CD4-positive, alpha-beta T cell (primary cell): ENCODE measurements around the gene KRTAP10-7. TPM values are rescaled to one million over a fixed set of nuclear protein-coding genes. Genes with fewer than 3 reads are reported as not detected.
"Not testable (repeated sequence)": the region's sequence is repeated elsewhere in the genome, so short reads cannot be mapped to it uniquely, and the experiment has no call there.

ENCODE experiments used
- ATAC-seq: fragments of 200-7000 bp; cut with Tn5 transposase; one replicate; pipeline ENCODE4 v1.10.0; 2022; ENCODE audit warnings: mild to moderate bottlenecking; ENCODE audit not compliant: poor library complexity
- CTCF ChIA-PET: fragments of 350-600 bp; sonication (Branson Sonifier 250); formaldehyde crosslinking; loops from one replicate; lab custom pipeline; 2021; ENCODE audit warnings: antibody characterized with exemption, inconsistent platforms; lab: Charles Lee
- POLR2A ChIA-PET: fragments of 350-600 bp; sonication (Branson Sonifier 250); formaldehyde crosslinking; loops from one replicate; lab custom pipeline; 2021; ENCODE audit warnings: antibody characterized with exemption, inconsistent platforms; lab: Charles Lee
- DNase-seq, 14 experiments: peaks; one replicate each; pipeline ENCODE4 v3.0.0-alpha.2; 2013 to 2020; ENCODE audit warnings: mixed read lengths in 2 of 14
- H3K27ac ChIP-seq, 2 donors: one replicate each; pipeline versions ENCODE4 v1.5.1 to v1.7.0; 2013; ENCODE audit warnings: low read length in 2 of 2, low read depth in 1 of 2, mild to moderate bottlenecking in 1 of 2
- H3K27me3 ChIP-seq, 2 experiments: 1 replicate in 1 of 2; 2 replicates in 1 of 2; pipeline versions ENCODE4 v1.6.1 to v1.7.0; 2013; ENCODE audit warnings: low read length in 2 of 2, control low read depth in 1 of 2, mild to moderate bottlenecking in 1 of 2, moderate library complexity in 1 of 2; ENCODE audit not compliant: insufficient read depth in 2 of 2, control insufficient read depth in 1 of 2
- H3K36me3 ChIP-seq: one replicate; pipeline ENCODE4 v1.6.1; 2013; ENCODE audit warnings: low read length, control low read depth; ENCODE audit not compliant: insufficient read depth
- H3K4me1 ChIP-seq: one replicate; pipeline ENCODE4 v1.6.1; 2013; ENCODE audit warnings: low read length, control low read depth; ENCODE audit not compliant: insufficient read depth
- H3K4me3 ChIP-seq: one replicate; pipeline ENCODE4 v1.5.1; 2013; ENCODE audit warnings: mild to moderate bottlenecking, low read length, moderate library complexity
- H3K9me3 ChIP-seq, 2 experiments: 1 replicate in 1 of 2; 2 replicates in 1 of 2; pipeline versions ENCODE4 v1.6.1 to v1.7.0; 2013; ENCODE audit warnings: low read length in 2 of 2, mild to moderate bottlenecking in 2 of 2, control low read depth in 1 of 2, moderate library complexity in 1 of 2; ENCODE audit not compliant: control insufficient read depth in 1 of 2, insufficient read depth in 1 of 2
- H3K27ac Mint-ChIP-seq: one replicate; pipeline ENCODE4 v1.8.0; 2020; ENCODE audit warnings: mixed read lengths
- H3K27me3 Mint-ChIP-seq: one replicate; pipeline ENCODE4 v1.8.0; 2021; ENCODE audit warnings: mixed read lengths
- H3K36me3 Mint-ChIP-seq: one replicate; pipeline ENCODE4 v1.8.0; 2021; ENCODE audit warnings: low read depth, mixed read lengths
- H3K4me1 Mint-ChIP-seq: one replicate; pipeline ENCODE4 v1.8.0; 2021; ENCODE audit warnings: low read depth, mixed read lengths
- H3K4me3 Mint-ChIP-seq: one replicate; pipeline ENCODE4 v1.8.0; 2020; ENCODE audit warnings: mild to moderate bottlenecking, mixed read lengths
- H3K9me3 Mint-ChIP-seq: one replicate; pipeline ENCODE4 v1.8.0; 2020; ENCODE audit warnings: mixed read lengths
- CTCF ChIP-seq: fragments of 200-600 bp; IDR thresholded peaks from one replicate; pipeline ENCODE4 v1.8.0; 2022; ENCODE audit warnings: antibody characterized with exemption, mild to moderate bottlenecking
- intact Hi-C, 2 experiments: fragments of 100-400 bp; cut with DNase I in 1 of 2; cut with micrococcal nuclease in 1 of 2; formaldehyde crosslinking; loops; one replicate each; pipeline versions ENCODE4 v1.15.1 to v1.9.0; 2023 to 2025; cut with DNase I, micrococcal nuclease
- total RNA-seq, 174 experiments: library from RNA in 2 of 174; stranded (reverse) in 2 of 174; gene quantifications; one replicate each; pipeline ENCODE4 v1.2.3 and lab custom pipeline; 2021 to 2026

The KRTAP10-7 gene
- total RNA-seq, 2 experiments from 2014 or later = not detected

- H3K4me1 Mint-ChIP-seq = no peaks in the 10 kb centered on the region
- no peaks in the 10 kb centered on the region for H3K4me1 ChIP-seq
- H3K27ac ChIP-seq = no peak overlapping the region
- no peak overlapping the region for H3K4me3 Mint-ChIP-seq
- CTCF ChIA-PET = no interaction called here
- no peaks in the 10 kb centered on the region for H3K27me3 ChIP-seq
- no peaks in the 10 kb centered on the region for H3K36me3 ChIP-seq
- no peak overlapping the region for H3K4me3 ChIP-seq
- POLR2A ChIA-PET = interaction anchor here (1.2 kb wide), 1 partner anchor 13 kb away, joined by 4 read pairs; the partner anchor contains the start of gene KRTAP12-3
- peaks cover 18 to 21% of the 10 kb centered on the region in 2 experiments for H3K9me3 ChIP-seq
- H3K36me3 Mint-ChIP-seq = peaks cover 5% of the 10 kb centered on the region
- no peak overlapping the region for H3K27ac Mint-ChIP-seq
- ATAC-seq (no peak), DNase-seq (no peak)
- TF ChIP-seq CTCF = no peak
- H3K27me3 Mint-ChIP-seq = no peaks in the 10 kb centered on the region
- peaks cover 10% of the 10 kb centered on the region for H3K9me3 Mint-ChIP-seq
- intact Hi-C loops = no loop called here
These were observed 44.5 kb downstream of the KRTAP10-7 start for GRCh38 chr21:44644878-44645277.

DNA sequence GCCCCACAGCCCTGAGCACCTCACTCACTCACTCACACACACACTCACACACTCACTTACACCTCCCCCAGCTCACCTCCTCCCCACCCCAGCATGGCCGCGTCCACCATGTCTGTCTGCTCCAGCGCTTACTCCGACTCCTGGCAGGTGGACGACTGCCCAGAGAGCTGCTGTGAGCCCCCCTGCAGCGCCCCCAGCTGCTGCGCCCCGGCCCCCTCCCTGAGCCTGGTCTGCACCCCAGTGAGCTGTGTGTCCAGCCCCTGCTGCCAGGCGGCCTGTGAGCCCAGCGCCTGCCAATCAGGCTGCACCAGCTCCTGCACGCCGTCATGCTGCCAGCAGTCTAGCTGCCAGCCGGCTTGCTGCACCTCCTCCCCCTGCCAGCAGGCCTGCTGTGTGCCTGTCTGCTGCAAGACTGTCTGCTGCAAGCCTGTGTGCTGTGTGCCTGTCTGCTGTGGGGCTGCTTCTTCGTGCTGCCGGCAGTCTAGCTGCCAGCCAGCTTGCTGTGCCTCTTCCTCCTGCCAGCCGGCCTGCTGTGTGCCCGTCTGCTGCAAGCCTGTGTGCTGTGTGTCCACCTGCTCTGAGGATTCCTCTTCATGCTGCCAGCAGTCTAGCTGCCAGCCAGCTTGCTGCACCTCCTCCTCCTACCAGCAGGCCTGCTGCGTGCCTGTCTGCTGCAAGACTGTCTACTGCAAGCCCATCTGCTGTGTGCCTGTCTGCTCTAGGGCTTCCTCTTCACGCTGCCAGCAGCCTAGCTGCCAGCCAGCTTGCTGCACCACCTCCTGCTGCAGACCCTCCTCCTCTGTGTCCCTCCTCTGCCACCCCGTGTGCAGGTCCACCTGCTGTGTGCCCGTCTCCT, 46.2 kb downstream of the KRTAP10-7 start, which contains the start of gene KRTAP10-11:
TSS of gene KRTAP10-11 (plus strand) at position 49 of the 856 bp plus-strand sequence. CDS start at position 94, 45 bp downstream.
- POLR2A ChIA-PET = interaction anchor here (1.2 kb wide), 1 partner anchor 11 kb away, joined by 6 read pairs; the partner anchor contains the start of gene KRTAP12-3
- H3K9me3 Mint-ChIP-seq = peaks cover 10% of the 10 kb centered on the region
- H3K36me3 Mint-ChIP-seq, H3K27me3 Mint-ChIP-seq, CTCF ChIA-PET, H3K36me3 ChIP-seq, intact Hi-C loops, H3K4me1 Mint-ChIP-seq, H3K4me1 ChIP-seq, H3K27me3 ChIP-seq, ATAC-seq, H3K27ac ChIP-seq, H3K27ac Mint-ChIP-seq, H3K4me3 ChIP-seq, H3K4me3 Mint-ChIP-seq: not testable (repeated sequence)
- H3K9me3 ChIP-seq = peaks cover 13 to 16% of the 10 kb centered on the region in 2 experiments
- peak in 1 of 14 experiments; percentile 11 for DNase-seq

- Histone ChIP-seq H3K9me3 (peaks cover 13 to 14% of the 10 kb centered on the region in 2 experiments), H3K4me1 (no peaks in the 10 kb centered on the region), H3K27ac (no peak overlapping the region), H3K36me3 (no peaks in the 10 kb centered on the region), H3K4me3 (no peak overlapping the region), H3K27me3 (no peaks in the 10 kb centered on the region)
- POLR2A ChIA-PET = interaction anchor here (1.2 kb wide), 1 partner anchor 10 kb away, joined by 6 read pairs; the partner anchor contains the start of gene KRTAP12-3
- no peak for ATAC-seq
- no peak for TF ChIP-seq CTCF
- intact Hi-C loops = no loop called here
- peak in 1 of 14 experiments; percentile 3 for DNase-seq
- Mint-ChIP-seq H3K27ac (no peak overlapping the region), H3K27me3 (no peaks in the 10 kb centered on the region), H3K9me3 (peaks cover 8% of the 10 kb centered on the region), H3K4me1 (no peaks in the 10 kb centered on the region), H3K36me3 (peaks cover 5% of the 10 kb centered on the region), H3K4me3 (no peak overlapping the region)
- CTCF ChIA-PET = no interaction called here
These were observed 46.8 kb downstream of the KRTAP10-7 start for GRCh38 chr21:44647222-44647552.
